ENCODE results near the gene NUTM2D. TPM values are rescaled to one million over a fixed set of nuclear protein-coding genes. Genes with fewer than 3 reads are reported as not detected.
"Not testable (repeated sequence)": the region's sequence is repeated elsewhere in the genome, so short reads cannot be mapped to it uniquely, and the experiment has no call there.

Gene NUTM2D
- total and polyA plus RNA-seq, 7 experiments from 2014 or later: 0.14 to 6.4 (median 3.9) TPM

- POLR2A ChIA-PET; intact Hi-C loops (cut with micrococcal nuclease); H3K27ac ChIP-seq (ENCODE audit: low read depth, low read length): not testable (repeated sequence)
Observed at GRCh38 chr10:87369514-87370112, 12.1 kb downstream of the NUTM2D start.

GRCh38 chr10:87374091-87374490 lies 16.5 kb downstream of the NUTM2D start:
- ATAC-seq; H3K27ac ChIP-seq (ENCODE audit: low read depth, low read length); H3K4me1 ChIP-seq (ENCODE audit: control insufficient read depth in 2 of 2, insufficient read depth in 2 of 2, low read length in 2 of 2); H3K36me3 ChIP-seq (ENCODE audit: control insufficient read depth in 2 of 3, insufficient read depth in 3 of 3, low read length in 3 of 3); CTCF ChIA-PET; H3K4me1 Mint-ChIP-seq; H3K27me3 Mint-ChIP-seq; H3K27ac Mint-ChIP-seq; POLR2A ChIA-PET; H3K4me3 Mint-ChIP-seq; H3K9me3 ChIP-seq (ENCODE audit: control insufficient read depth in 2 of 3, low read length in 3 of 3); H3K9me3 Mint-ChIP-seq; DNase-seq; intact Hi-C loops (cut with micrococcal nuclease); H3K36me3 Mint-ChIP-seq; H3K4me3 ChIP-seq (ENCODE audit: low read length); H3K27me3 ChIP-seq (ENCODE audit: control insufficient read depth in 2 of 2, insufficient read depth in 2 of 2, low read length in 2 of 2): not testable (repeated sequence)

More at GRCh38 chr10:87369514-87370112, 12.1 kb downstream of the NUTM2D start:
- H3K4me3 Mint-ChIP-seq; H3K27ac Mint-ChIP-seq; H3K36me3 ChIP-seq (ENCODE audit: control insufficient read depth in 2 of 3, insufficient read depth in 3 of 3, low read length in 3 of 3); H3K4me1 Mint-ChIP-seq; H3K36me3 Mint-ChIP-seq; H3K4me1 ChIP-seq (ENCODE audit: control insufficient read depth in 2 of 2, insufficient read depth in 2 of 2, low read length in 2 of 2); H3K4me3 ChIP-seq (ENCODE audit: low read length); DNase-seq; H3K27me3 Mint-ChIP-seq; H3K9me3 ChIP-seq (ENCODE audit: control insufficient read depth in 2 of 3, low read length in 3 of 3); CTCF ChIA-PET; H3K9me3 Mint-ChIP-seq; ATAC-seq; H3K27me3 ChIP-seq (ENCODE audit: control insufficient read depth in 2 of 2, insufficient read depth in 2 of 2, low read length in 2 of 2): not testable (repeated sequence)

GRCh38 chr10:87379115-87379514 lies 21.6 kb downstream of the NUTM2D start:
- H3K27ac Mint-ChIP-seq; intact Hi-C loops (cut with micrococcal nuclease); H3K27me3 ChIP-seq (ENCODE audit: control insufficient read depth in 2 of 2, insufficient read depth in 2 of 2, low read length in 2 of 2); CTCF ChIA-PET; H3K4me1 ChIP-seq (ENCODE audit: control insufficient read depth in 2 of 2, insufficient read depth in 2 of 2, low read length in 2 of 2); H3K9me3 ChIP-seq (ENCODE audit: control insufficient read depth in 2 of 3, low read length in 3 of 3); H3K27me3 Mint-ChIP-seq; H3K9me3 Mint-ChIP-seq; DNase-seq; H3K4me3 Mint-ChIP-seq; H3K4me1 Mint-ChIP-seq; POLR2A ChIA-PET; ATAC-seq; H3K27ac ChIP-seq (ENCODE audit: low read depth, low read length); H3K4me3 ChIP-seq (ENCODE audit: low read length); H3K36me3 ChIP-seq (ENCODE audit: control insufficient read depth in 2 of 3, insufficient read depth in 3 of 3, low read length in 3 of 3); H3K36me3 Mint-ChIP-seq: not testable (repeated sequence)

GRCh38 chr10:87383149-87383857 lies 25.8 kb downstream of the NUTM2D start:
- ATAC-seq, CTCF ChIA-PET, H3K36me3 Mint-ChIP-seq: not testable (repeated sequence)

GRCh38 chr10:87384283-87384682 lies 26.7 kb downstream of the NUTM2D start:
- POLR2A ChIA-PET; H3K9me3 ChIP-seq (ENCODE audit: control insufficient read depth in 2 of 3, low read length in 3 of 3); ATAC-seq; H3K4me3 Mint-ChIP-seq; H3K27me3 Mint-ChIP-seq; H3K27ac Mint-ChIP-seq; H3K4me1 ChIP-seq (ENCODE audit: control insufficient read depth in 2 of 2, insufficient read depth in 2 of 2, low read length in 2 of 2); DNase-seq; CTCF ChIA-PET; H3K27me3 ChIP-seq (ENCODE audit: control insufficient read depth in 2 of 2, insufficient read depth in 2 of 2, low read length in 2 of 2); H3K36me3 ChIP-seq (ENCODE audit: control insufficient read depth in 2 of 3, insufficient read depth in 3 of 3, low read length in 3 of 3); H3K9me3 Mint-ChIP-seq; H3K4me1 Mint-ChIP-seq; H3K27ac ChIP-seq (ENCODE audit: low read depth, low read length); intact Hi-C loops (cut with micrococcal nuclease); H3K36me3 Mint-ChIP-seq; H3K4me3 ChIP-seq (ENCODE audit: low read length): not testable (repeated sequence)

More at GRCh38 chr10:87383149-87383857, 25.8 kb downstream of the NUTM2D start:
- DNase-seq; H3K4me1 ChIP-seq (ENCODE audit: control insufficient read depth in 2 of 2, insufficient read depth in 2 of 2, low read length in 2 of 2); H3K4me1 Mint-ChIP-seq; H3K27ac Mint-ChIP-seq; H3K4me3 Mint-ChIP-seq; H3K9me3 Mint-ChIP-seq; H3K4me3 ChIP-seq (ENCODE audit: low read length); H3K27me3 ChIP-seq (ENCODE audit: control insufficient read depth in 2 of 2, insufficient read depth in 2 of 2, low read length in 2 of 2); H3K27me3 Mint-ChIP-seq; intact Hi-C loops (cut with micrococcal nuclease); H3K27ac ChIP-seq (ENCODE audit: low read depth, low read length); H3K9me3 ChIP-seq (ENCODE audit: control insufficient read depth in 2 of 3, low read length in 3 of 3); POLR2A ChIA-PET; H3K36me3 ChIP-seq (ENCODE audit: control insufficient read depth in 2 of 3, insufficient read depth in 3 of 3, low read length in 3 of 3): not testable (repeated sequence)

- H3K9me3 ChIP-seq (ENCODE audit: control insufficient read depth in 2 of 3, low read length in 3 of 3); H3K27ac Mint-ChIP-seq; ATAC-seq; CTCF ChIA-PET; H3K4me3 Mint-ChIP-seq; H3K27me3 Mint-ChIP-seq; DNase-seq; H3K36me3 ChIP-seq (ENCODE audit: control insufficient read depth in 2 of 3, insufficient read depth in 3 of 3, low read length in 3 of 3); H3K36me3 Mint-ChIP-seq; H3K9me3 Mint-ChIP-seq; H3K4me1 ChIP-seq (ENCODE audit: control insufficient read depth in 2 of 2, insufficient read depth in 2 of 2, low read length in 2 of 2); POLR2A ChIA-PET; H3K27ac ChIP-seq (ENCODE audit: low read depth, low read length); H3K27me3 ChIP-seq (ENCODE audit: control insufficient read depth in 2 of 2, insufficient read depth in 2 of 2, low read length in 2 of 2); H3K4me1 Mint-ChIP-seq; intact Hi-C loops (cut with micrococcal nuclease); H3K4me3 ChIP-seq (ENCODE audit: low read length): not testable (repeated sequence)
Observed at GRCh38 chr10:87385762-87386360, 28.3 kb downstream of the NUTM2D start.

GRCh38 chr10:87391360-87391759 lies 33.8 kb downstream of the NUTM2D start:
- H3K4me1 Mint-ChIP-seq; DNase-seq; H3K4me3 Mint-ChIP-seq; H3K27me3 ChIP-seq (ENCODE audit: control insufficient read depth in 2 of 2, insufficient read depth in 2 of 2, low read length in 2 of 2); ATAC-seq; H3K4me1 ChIP-seq (ENCODE audit: control insufficient read depth in 2 of 2, insufficient read depth in 2 of 2, low read length in 2 of 2); H3K36me3 Mint-ChIP-seq; H3K27me3 Mint-ChIP-seq; H3K27ac Mint-ChIP-seq; CTCF ChIA-PET; H3K9me3 ChIP-seq (ENCODE audit: control insufficient read depth in 2 of 3, low read length in 3 of 3); POLR2A ChIA-PET; intact Hi-C loops (cut with micrococcal nuclease); H3K9me3 Mint-ChIP-seq; H3K27ac ChIP-seq (ENCODE audit: low read depth, low read length); H3K36me3 ChIP-seq (ENCODE audit: control insufficient read depth in 2 of 3, insufficient read depth in 3 of 3, low read length in 3 of 3); H3K4me3 ChIP-seq (ENCODE audit: low read length): not testable (repeated sequence)

Data from naive thymus-derived CD4-positive, alpha-beta T cell (primary cell).